Measurements from ENCODE around the gene ZKSCAN5. TPM values are rescaled to one million over a fixed set of nuclear protein-coding genes. Genes with fewer than 3 reads are reported as not detected.

ZKSCAN5 gene
- total RNA-seq, 1 donor from 2014 or later: 14.0 TPM

- Mint-ChIP-seq H3K9me3 (no peaks in the 10 kb centered on the region), H3K4me1 (ENCODE audit: unreplicated experiment) (peaks cover 13% of the 10 kb centered on the region), H3K36me3 (peaks cover under 1% of the 10 kb centered on the region), H3K27ac (peak overlapping the region; percentile 96), H3K27me3 (no peaks in the 10 kb centered on the region), H3K4me3 (peak overlapping the region; percentile 97)
- DNase-seq (ENCODE audit: extremely low spot score, unreplicated experiment): no peak
- no peak for TF ChIP-seq CTCF (conservative IDR thresholded peaks at IDR 0.05)
These were observed 831 bp downstream of the ZKSCAN5 start for GRCh38 chr7:99505324-99505662.

- Mint-ChIP-seq H3K27me3 (no peaks in the 10 kb centered on the region), H3K27ac (no peak overlapping the region), H3K36me3 (peaks cover 14% of the 10 kb centered on the region), H3K4me1 (ENCODE audit: unreplicated experiment) (no peaks in the 10 kb centered on the region), H3K4me3 (no peak overlapping the region), H3K9me3 (no peaks in the 10 kb centered on the region)
- TF ChIP-seq CTCF (conservative IDR thresholded peaks at IDR 0.05): no peak
- DNase-seq (ENCODE audit: extremely low spot score, unreplicated experiment): no peak
These were observed 9.6 kb downstream of the ZKSCAN5 start for GRCh38 chr7:99514050-99514449.

- Mint-ChIP-seq H3K36me3 (peaks cover 19% of the 10 kb centered on the region), H3K27ac (no peak overlapping the region), H3K27me3 (no peaks in the 10 kb centered on the region), H3K4me1 (ENCODE audit: unreplicated experiment) (no peaks in the 10 kb centered on the region), H3K4me3 (no peak overlapping the region), H3K9me3 (no peaks in the 10 kb centered on the region)
- no peak for TF ChIP-seq CTCF (conservative IDR thresholded peaks at IDR 0.05)
- DNase-seq (ENCODE audit: extremely low spot score, unreplicated experiment): no peak
These were observed 16.9 kb downstream of the ZKSCAN5 start for GRCh38 chr7:99521399-99521798.

DNA sequence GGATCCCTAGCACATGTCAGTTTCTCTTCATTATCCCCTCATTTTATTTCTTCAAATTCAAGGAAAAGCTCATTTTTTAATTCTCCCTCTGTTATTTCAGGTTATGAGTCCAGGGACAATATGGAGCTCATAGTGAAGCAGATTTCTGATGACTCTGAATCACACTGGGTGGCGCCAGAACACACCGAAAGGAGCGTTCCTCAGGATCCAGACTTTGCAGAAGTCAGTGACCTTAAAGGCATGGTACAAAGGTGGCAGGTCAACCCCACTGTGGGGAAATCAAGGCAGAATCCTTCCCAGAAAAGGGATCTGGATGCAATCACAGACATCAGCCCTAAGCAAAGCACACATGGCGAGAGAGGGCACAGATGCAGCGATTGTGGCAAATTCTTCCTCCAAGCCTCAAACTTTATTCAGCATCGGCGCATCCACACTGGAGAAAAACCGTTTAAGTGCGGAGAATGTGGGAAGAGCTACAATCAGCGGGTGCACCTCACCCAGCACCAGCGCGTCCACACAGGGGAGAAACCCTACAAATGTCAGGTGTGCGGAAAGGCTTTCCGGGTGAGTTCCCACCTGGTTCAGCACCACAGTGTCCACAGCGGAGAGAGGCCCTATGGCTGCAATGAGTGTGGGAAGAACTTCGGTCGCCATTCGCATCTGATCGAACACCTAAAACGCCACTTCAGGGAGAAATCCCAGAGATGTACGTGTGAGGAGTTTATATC lies 21.4 kb downstream of the ZKSCAN5 start:
- TF ChIP-seq CTCF (conservative IDR thresholded peaks at IDR 0.05): peak; percentile 44
- no peak overlapping the region for H3K4me3 Mint-ChIP-seq
- no peak overlapping the region for H3K27ac Mint-ChIP-seq
- no peak for DNase-seq (ENCODE audit: extremely low spot score, unreplicated experiment)
- H3K9me3 Mint-ChIP-seq: no peaks in the 10 kb centered on the region
- peaks cover 52% of the 10 kb centered on the region for H3K36me3 Mint-ChIP-seq
- no peaks in the 10 kb centered on the region for H3K27me3 Mint-ChIP-seq
- H3K4me1 Mint-ChIP-seq (ENCODE audit: unreplicated experiment): no peaks in the 10 kb centered on the region

GRCh38 chr7:99531354-99531765 lies 26.9 kb downstream of the ZKSCAN5 start:
- DNase-seq (ENCODE audit: extremely low spot score, unreplicated experiment): no peak
- H3K36me3 Mint-ChIP-seq: peaks cover 73% of the 10 kb centered on the region
- H3K27me3 Mint-ChIP-seq: no peaks in the 10 kb centered on the region
- H3K27ac Mint-ChIP-seq: no peak overlapping the region
- H3K4me1 Mint-ChIP-seq (ENCODE audit: unreplicated experiment): no peaks in the 10 kb centered on the region
- TF ChIP-seq CTCF (conservative IDR thresholded peaks at IDR 0.05): no peak
- no peak overlapping the region for H3K4me3 Mint-ChIP-seq
- H3K9me3 Mint-ChIP-seq: peaks cover 5% of the 10 kb centered on the region
